ENCODE results near the gene OPN3.
A peak's percentile ranks its signal among the peaks of the same experiment; 100 is the strongest.
"Not testable (repeated sequence)": the region's sequence is repeated elsewhere in the genome, so short reads cannot be mapped to it uniquely, and the experiment has no call there.

The OPN3 gene

GRCh38 chr1:241640149-241640866, at the start of gene OPN3, which contains the start of gene CHML:
OPN3 (minus strand) TSS chr1:241640369; CDS start chr1:241640254, 115 bp downstream.
CHML (minus strand) TSS chr1:241640369; CDS start chr1:241635766, 4,603 bp downstream.
- peak; percentile 67 for DNase-seq

- no peak for DNase-seq
Measured at GRCh38 chr1:241688940-241689368, 48.8 kb upstream of the OPN3 start.

GRCh38 chr1:241684108-241684507, 43.9 kb upstream of the OPN3 start:
- no peak for DNase-seq

- no peak for DNase-seq
Measured at GRCh38 chr1:241682921-241683320, 42.8 kb upstream of the OPN3 start.

- DNase-seq = not testable (repeated sequence)
Measured at GRCh38 chr1:241681861-241682448, 41.8 kb upstream of the OPN3 start.

- no peak for DNase-seq
Measured at GRCh38 chr1:241679961-241680360, 39.8 kb upstream of the OPN3 start.

- no peak for DNase-seq
Measured at GRCh38 chr1:241679404-241679803, 39.2 kb upstream of the OPN3 start.

GRCh38 chr1:241678536-241678935, 38.4 kb upstream of the OPN3 start:
- no peak for DNase-seq

GRCh38 chr1:241677201-241677600, 37.0 kb upstream of the OPN3 start:
- DNase-seq = no peak

- no peak for DNase-seq
Measured at GRCh38 chr1:241675983-241676382, 35.8 kb upstream of the OPN3 start.

GRCh38 chr1:241674805-241675384, 34.7 kb upstream of the OPN3 start:
- no peak for DNase-seq

- no peak for DNase-seq
Measured at GRCh38 chr1:241672301-241672700, 32.1 kb upstream of the OPN3 start.

GRCh38 chr1:241666419-241666818, 26.2 kb upstream of the OPN3 start:
- DNase-seq = no peak

GRCh38 chr1:241660424-241660972, 20.3 kb upstream of the OPN3 start:
- no peak for DNase-seq

GRCh38 chr1:241659016-241659415, 18.8 kb upstream of the OPN3 start:
- DNase-seq = not testable (repeated sequence)

GRCh38 chr1:241658081-241658793, 18.1 kb upstream of the OPN3 start:
- DNase-seq = no peak

GRCh38 chr1:241654641-241655040, 14.5 kb upstream of the OPN3 start:
- DNase-seq = no peak

GRCh38 chr1:241654019-241654418, 13.8 kb upstream of the OPN3 start:
- DNase-seq = no peak

GRCh38 chr1:241652012-241652411, 11.8 kb upstream of the OPN3 start, which contains the start of gene WDR64:
WDR64 (plus strand) TSS chr1:241652281; CDS start chr1:241652485, 204 bp downstream.
- DNase-seq = no peak

GRCh38 chr1:241648159-241648558, 8.0 kb upstream of the OPN3 start:
- DNase-seq = no peak

GRCh38 chr1:241647658-241648057, 7.5 kb upstream of the OPN3 start:
- DNase-seq = no peak

GRCh38 chr1:241646201-241646600, 6.0 kb upstream of the OPN3 start:
- no peak for DNase-seq

- DNase-seq = no peak
Measured at GRCh38 chr1:241645199-241645598, 5.0 kb upstream of the OPN3 start.
